Activated gamma-delta T cell treated with Interleukin-2 at 50 U/mL for 16 hours (primary cell): Measurements from ENCODE around the gene NUTF2.
"Not testable (repeated sequence)": the region's sequence is repeated elsewhere in the genome, so short reads cannot be mapped to it uniquely, and the experiment has no call there.

ENCODE experiments used
- DNase-seq: peaks from one replicate; pipeline ENCODE4 v3.0.0-alpha.2; 2020

The NUTF2 gene

DNA sequence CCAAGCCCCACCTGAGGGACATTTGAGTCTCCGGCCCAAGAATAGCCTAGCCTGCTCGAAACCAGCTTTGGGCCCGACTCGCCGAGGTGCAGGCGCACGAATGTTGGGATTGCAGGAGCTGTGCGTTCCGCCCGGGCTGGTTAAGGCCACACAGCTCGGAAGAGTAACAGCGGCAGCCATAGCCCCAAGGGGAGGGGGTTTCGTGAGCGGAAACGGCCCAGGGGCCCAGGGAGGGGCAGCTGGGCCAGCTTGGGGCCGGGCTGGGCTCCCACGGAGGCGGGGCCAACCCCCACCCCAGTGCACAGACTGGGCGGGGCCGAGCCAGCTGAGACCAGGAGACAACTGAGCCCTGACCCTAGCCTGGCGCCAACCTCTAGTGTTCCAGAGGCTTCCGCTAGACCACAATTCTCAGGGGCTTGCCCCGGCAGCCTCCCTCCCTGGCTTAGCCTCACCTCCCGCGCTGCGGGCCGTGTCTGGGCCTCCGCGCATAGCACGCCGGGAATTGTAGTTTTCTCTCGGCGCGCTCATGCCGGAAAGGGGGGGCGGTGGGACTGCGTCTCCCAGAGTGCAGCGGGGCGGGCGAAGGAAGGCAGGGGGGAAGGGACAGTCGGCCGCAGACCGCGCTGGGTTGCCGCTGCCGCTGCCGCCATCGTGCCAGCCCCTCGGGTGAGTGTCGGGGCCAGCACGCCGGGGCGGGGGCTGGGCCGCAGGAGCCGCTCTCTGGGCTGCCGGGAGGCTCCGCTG is at the start of gene NUTF2:
NUTF2 (plus strand) TSS at position 614 of the 744 bp plus-strand sequence. CDS start 18,198 bp downstream, outside the sequence.
- peak; percentile 94 for DNase-seq

DNA sequence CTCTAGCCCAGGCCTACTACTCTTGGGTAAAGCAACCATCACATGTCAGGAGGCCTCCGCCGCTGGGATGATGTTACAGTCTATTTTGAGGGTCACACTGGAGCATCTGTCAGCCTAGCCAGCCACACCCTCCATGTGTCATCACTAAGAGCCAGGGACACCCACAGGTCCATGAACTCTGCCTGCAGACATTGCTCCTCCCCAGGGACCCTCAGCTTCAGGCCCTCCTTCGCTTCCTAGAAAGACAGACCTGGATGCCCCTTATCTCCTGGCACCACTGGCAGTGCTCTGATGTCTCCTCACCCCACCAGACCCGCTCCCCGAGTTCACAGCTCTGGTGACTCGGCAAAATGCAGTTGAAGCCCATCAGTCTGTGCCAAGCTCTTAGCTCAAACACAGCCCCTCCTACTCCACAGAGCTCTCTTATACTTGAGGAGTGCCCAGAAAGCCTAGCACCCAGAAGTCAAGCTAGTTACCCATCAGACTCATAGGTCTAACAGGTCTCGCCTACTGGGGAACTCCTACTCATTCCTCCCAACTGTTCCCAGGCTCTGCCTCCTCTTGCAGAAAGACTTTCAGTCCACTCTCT is 46.3 kb upstream of the NUTF2 start:
- DNase-seq: no peak

DNA sequence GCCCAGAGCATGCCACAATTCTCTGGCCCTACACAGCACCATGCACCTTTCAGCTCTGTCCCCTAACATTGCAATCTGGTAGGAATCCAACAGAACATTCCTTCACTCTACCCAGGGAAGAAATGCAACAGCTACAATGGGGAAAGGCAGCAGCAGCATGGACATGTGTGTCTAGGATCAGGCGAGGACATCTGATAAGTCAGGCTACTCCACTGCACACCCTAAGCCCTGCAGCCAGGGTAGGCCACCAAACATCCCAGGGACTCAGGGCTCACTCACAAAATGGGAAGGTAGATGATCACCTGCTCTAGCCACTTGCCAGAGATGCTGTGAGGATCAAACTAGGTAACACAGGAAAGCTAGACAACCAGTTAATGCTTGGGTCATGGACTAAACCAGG is 45.5 kb upstream of the NUTF2 start:
- no peak for DNase-seq

- DNase-seq: peak; percentile 18
These were observed 44.9 kb upstream of the NUTF2 start for GRCh38 chr16:67801883-67802282.

DNA sequence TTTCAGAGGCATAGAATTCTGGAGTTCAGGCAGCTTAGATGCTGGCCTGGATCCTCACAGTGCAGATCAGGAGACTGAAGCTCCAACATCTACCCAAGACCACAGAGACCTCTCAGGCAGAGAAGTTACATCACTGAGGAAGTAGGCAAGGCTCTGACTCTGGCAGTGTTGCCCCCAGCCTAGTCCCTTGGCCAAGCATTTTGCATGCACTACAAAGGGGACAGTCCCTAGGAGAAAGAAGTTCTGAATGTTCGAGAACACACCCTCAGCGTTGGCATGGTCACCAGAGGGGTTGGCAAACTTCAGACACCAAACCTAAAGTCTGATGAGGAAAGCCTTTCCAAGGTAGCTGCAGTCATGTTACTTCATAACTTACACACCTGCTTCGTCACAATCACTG is 42.8 kb upstream of the NUTF2 start:
- DNase-seq: no peak

GRCh38 chr16:67804853-67805542 is 41.7 kb upstream of the NUTF2 start:
- DNase-seq: no peak

DNA sequence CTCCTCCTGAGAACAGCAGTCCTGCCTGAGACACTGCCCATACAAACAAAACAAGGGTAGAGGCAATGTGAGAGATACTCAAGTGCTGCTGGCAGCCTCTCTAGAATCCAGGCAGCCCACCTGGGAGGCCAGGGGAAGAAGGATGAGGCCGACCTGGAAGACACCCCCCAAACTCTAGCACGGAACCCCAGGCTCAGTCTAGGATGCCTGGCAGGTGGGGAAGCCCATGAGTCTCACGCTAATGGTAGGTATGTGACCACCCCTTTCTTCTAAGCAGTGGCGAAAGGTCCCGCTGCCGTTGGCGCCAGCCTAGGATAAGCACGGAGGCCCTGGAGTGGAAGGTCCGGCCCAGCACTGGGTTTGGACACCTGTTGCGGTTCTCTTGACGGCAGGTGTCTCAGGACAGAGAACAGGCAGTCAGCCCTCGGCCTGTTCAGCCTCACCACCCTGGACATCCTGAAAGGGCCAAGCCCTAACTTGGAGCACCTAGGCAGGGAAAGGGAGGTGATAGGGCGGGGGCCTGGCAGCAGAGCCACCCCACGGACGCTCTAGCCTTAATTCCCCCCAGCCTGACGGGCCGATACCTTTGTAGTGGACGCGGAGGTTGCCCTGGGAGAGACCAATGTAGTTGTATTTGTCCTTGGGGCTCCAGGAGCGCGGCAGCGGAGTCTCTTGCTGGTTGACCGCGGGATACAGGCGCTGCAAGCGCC is 40.9 kb upstream of the NUTF2 start:
- no peak for DNase-seq

DNA sequence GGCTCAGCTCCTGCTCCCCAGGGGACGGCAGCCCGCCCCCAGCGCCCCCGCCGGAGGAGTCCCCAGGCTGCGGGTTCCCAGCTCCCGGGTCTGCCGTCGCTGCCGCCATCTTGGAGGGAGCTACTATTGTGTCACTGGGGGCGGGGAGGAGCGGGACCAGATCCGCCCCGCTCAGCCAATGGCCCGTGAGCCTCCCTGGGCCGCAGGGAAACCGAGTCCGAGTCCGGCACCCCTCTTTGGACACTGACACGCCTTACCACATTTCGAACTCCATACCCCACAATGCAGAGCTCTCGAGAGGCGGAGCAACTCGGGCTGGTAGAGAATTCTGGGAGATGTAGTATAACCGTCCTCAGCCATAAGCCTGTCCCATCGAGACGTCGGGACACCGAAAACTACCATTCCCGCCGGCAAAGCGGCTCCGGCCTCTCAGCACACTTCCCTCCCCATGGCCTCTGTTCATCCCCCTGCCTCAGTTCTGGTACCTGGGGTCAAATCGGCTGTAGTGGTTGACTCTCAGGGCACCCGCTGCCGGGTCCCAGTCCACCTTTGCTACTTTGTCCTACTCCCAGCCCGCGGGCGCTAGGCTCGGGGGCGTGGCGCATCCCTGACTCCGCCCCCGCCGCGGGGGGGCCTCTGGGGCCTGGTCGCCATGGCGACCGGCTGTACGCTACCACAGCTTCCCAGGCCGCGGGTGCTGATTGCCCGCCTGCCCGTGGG is 40.1 kb upstream of the NUTF2 start, which contains the start of the genes RANBP10 and TSNAXIP1:
RANBP10 (minus strand) TSS at position 133 of the 720 bp plus-strand sequence; CDS start at position 109, 24 bp downstream.
TSNAXIP1 (plus strand) TSS at position 462 of the 720 bp plus-strand sequence. CDS start 261 bp downstream, outside the sequence.
- peak; percentile 95 for DNase-seq

GRCh38 chr16:67807148-67807682 is 39.5 kb upstream of the NUTF2 start:
- DNase-seq: no peak

DNA sequence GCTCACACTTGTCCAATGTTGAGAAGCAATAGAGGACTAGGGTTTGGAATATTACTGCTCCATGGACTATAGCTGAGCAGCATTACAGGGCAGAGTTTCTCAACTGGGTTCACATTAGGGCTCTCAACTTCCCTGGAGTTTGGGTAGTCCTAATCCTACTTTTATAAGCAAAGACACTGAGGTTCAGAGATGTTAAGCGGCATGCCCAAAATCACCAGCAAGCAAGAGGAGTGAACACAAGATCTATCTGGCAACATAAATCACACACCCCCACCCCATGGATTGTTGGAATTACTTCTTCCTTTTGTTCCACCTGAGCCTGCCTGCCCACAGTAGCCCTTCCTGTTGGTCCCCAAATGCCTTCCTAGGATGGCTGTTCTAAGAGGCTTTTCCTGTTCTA is 34.8 kb upstream of the NUTF2 start:
- no peak for DNase-seq

DNA sequence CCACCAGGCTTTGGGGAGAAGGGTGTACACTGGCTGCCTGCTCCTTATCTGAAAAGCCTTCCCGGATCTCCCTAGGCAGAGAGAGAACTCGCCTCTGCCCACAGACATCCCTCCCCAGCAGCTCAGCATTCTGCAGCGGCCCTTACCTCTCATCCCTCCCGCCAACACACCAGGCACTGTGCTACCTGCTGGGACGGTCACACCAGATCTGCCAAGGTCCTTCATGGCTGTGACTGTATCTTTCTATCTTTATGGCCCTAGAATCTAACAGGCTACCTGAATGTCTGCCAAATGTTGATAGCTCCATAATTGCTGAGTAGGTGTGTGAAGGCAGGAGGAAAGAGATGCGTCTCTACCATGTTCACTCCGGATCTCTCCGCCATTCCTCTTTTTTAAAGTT is 32.2 kb upstream of the NUTF2 start:
- no peak for DNase-seq

DNA sequence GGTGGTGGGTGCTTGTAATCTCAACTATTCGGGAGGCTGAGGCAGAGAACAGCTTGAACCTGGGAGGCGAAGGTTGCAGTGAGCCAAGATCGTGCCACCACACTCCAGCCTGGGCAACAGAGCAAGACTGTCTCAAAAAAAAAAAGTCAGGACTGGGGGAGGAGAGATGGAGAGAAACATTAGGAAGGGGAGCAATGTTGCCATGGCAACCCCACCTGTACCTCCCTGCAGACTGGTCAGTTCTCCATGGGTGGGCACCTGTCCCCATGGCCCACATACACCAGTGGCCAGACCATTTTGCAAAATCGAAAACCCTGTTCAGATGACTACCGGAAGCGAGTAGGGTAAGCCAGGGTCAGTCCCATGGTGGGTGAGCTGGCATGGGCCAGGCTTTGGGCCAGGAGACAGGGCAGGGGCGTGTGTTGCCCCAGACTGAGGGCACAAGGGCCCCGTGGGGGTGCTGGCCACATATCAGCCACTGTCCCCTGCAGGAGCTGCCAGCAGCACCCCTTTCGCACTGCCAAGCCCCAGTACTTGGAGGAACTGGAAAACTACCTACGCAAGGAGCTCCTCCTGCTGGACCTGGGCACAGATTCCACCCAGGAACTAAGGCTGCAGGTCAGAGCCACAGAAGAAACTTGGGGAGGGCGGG is 26.0 kb upstream of the NUTF2 start:
- DNase-seq: no peak

- no peak for DNase-seq
These were observed 24.2 kb upstream of the NUTF2 start for GRCh38 chr16:67822511-67822910.

DNA sequence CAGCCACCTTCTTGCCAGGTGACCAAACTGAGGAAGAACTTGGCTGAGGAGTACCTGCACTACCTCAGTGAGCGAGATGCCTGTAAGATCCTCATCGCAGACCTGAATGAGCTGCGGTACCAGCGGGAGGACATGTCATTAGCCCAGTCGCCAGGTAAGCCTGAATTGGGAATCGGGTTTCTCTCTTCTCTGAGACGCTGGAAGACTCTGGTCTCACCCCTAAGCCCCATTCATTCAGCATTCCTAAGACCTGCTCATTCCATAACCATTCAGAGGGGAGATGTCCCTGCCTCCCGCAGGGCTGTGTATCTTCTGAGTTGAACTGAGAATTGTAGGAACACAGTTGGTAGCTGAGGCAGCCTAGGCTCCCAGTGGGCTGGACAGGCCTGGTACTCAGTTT is 21.6 kb upstream of the NUTF2 start:
- no peak for DNase-seq

DNA sequence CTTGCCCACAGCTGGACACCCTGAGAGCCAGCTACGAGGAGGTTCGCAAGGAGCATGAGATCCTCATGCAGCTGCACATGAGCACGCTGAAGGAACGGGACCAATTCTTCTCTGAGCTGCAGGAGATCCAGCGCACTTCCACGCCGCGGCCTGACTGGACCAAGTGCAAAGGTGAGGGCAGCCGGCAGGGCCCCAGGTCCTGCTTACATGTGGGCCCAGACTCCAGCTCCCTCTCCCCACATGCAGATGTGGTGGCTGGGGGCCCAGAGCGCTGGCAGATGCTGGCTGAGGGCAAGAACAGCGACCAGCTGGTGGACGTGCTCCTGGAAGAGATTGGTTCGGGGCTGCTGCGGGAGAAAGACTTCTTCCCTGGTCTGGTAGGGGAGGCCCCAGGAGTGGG is 20.8 kb upstream of the NUTF2 start:
- no peak for DNase-seq

- DNase-seq: no peak
These were observed 18.1 kb upstream of the NUTF2 start for GRCh38 chr16:67828651-67829050.

DNA sequence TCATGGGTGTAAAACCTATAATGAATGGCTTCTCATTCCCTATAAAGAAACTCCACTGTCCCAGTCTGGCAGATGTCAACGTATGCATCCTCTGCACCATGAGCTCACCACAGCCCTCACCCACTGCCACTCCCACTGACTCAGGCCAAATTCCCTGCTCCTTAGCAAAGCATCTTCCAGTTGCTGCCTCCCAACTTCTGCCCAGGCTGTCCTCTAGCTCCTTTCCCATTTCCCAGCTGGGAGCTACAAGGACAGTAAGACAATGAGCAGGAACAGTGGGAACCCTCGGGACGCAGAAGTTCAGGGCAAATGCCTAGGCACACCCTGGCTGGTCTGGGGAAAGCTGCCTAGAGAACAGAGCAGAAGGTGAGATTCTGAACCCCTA is 13.7 kb upstream of the NUTF2 start:
- DNase-seq: no peak

GRCh38 chr16:67833415-67834241 is 13.1 kb upstream of the NUTF2 start:
- DNase-seq: peak; percentile 93

- no peak for DNase-seq
These were observed 12.5 kb upstream of the NUTF2 start for GRCh38 chr16:67834242-67834614.

GRCh38 chr16:67837190-67837589 is 9.5 kb upstream of the NUTF2 start:
- not testable (repeated sequence) for DNase-seq

DNA sequence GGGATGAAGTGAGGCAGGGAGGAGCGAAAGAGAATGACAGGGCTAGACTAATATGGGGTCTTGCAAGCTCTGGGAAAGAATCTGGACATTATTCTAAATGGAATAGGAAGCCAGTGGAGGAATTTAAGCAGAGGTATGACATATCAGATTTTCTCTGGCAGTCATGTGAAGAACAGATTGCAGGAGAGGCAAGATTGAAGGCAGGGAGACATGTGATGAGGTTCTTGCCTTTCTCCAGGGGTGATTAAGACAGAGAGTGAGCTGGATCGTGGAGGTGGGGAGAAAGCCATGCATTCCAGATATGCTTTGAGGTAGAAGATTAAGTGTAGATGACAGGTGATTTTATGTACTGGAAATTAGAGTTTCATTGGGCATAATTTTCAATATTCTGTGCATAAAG is 8.9 kb upstream of the NUTF2 start:
- no peak for DNase-seq
